GM21367 (cell line): ENCODE results near the gene TRAFD1.
A peak's percentile ranks its signal among the peaks of the same experiment; 100 is the strongest.
"Not testable (repeated sequence)": the region's sequence is repeated elsewhere in the genome, so short reads cannot be mapped to it uniquely, and the experiment has no call there.

Experiments
- ATAC-seq: cut with Tn5 transposase; IDR thresholded peaks from one replicate; pipeline ENCODE4 v1.9.1; 2021; ENCODE audit not compliant: unreplicated experiment

TRAFD1 gene

DNA sequence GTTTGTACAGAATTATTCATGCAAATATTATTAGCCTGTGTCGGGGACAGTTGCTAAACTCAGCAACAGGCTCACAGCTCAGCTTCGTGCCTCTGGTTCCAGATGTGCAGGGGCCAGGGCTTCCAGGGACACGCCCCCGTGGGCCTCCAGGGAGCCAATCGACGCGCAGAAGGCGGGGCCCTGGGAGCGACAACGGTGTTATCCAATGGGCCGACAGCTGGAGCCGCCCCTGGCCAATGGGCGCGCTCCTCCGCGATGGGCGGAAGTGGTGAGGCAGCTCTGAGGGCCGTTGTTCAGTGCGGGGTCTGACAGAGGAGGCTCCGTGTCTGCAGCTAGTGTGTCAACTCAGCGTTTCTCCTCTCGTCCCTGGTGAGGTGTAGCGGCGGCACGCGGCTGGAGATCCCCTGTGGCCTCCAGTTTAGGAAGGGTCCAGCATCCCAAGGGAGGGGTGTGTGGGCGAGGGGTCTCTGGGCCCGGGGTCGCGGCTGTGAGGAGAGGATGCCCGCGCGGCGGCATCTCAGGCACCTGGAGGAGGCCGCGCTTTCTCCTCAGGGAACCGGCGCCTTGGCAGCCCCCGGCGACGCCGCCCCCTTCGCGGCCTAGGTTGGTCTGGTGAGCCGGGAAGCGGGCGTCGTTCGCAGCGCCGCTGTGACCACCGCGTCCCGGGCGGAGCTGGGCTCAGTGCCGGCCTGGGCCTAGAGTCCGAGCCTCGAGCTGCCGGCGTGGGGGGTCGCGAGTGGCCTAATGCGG, at the start of gene TRAFD1:
TSS of gene TRAFD1 (plus strand) at position 311 of the 750 bp plus-strand sequence. CDS start 4,963 bp downstream, outside the sequence.
- ATAC-seq, result peak; percentile 91

DNA sequence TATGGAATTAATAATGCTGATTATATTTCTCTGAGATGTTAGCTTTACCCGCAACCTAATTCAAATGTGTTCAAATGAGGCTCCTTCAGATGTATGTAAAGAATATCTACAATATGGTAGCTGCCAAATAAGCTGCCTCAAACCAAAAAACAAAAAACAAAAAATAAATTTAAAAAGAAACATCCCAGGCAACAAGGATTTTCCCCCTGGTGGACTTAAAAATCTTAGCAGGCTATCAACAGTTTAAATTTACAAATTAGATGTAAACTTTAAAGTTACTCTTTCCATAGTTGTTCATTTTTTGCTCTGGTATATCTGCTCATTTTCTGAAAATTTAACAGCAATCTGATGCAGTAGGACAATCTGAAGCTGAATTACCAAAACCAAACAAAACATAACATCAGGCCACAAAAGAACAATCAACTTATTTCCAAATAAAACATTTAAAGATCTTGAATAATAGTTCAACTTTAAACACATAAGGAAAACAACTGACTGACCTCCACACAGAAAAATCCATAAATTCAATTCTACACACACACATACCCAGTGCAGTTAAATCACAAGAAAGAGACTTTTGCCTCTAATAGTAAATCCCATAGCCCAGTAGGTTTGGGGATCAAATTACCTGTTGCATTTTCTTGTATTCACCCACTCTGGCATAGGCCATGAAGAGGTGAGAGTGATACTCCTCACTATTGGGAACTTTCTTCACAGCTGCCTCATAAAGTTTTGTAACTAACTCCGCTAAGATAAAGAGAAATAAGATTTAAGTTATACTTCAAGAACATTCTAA, 38.1 kb upstream of the TRAFD1 start:
- no peak for ATAC-seq

DNA sequence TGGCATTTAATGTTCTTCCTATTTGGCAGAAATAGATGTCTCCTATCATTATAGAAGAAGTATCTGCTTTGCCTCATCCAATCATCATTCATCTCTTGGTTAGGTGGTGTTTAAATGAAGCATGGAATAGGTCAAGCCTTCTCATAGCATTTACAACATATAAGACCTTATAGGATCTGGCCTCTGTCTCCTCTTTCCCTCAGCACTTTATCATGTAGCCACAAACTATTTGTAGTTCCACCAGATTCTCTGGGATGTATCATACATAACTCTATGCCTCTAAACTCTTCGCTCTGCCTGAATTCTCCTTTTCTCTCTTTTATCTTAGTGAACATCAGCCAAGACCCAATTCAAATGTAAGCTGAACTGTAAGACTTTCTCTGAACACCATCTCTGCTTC, 37.5 kb upstream of the TRAFD1 start:
- no peak for ATAC-seq

- ATAC-seq, result no peak
These were observed 33.8 kb upstream of the TRAFD1 start for GRCh38 chr12:112091563-112091962.

- ATAC-seq, result peak; percentile 66
These were observed 29.3 kb upstream of the TRAFD1 start for GRCh38 chr12:112096070-112096469.

- ATAC-seq, result peak; percentile 29
These were observed 28.7 kb upstream of the TRAFD1 start for GRCh38 chr12:112096667-112097066.

GRCh38 chr12:112097641-112098040, 27.7 kb upstream of the TRAFD1 start:
- ATAC-seq, result no peak

- ATAC-seq, result not testable (repeated sequence)
These were observed 24.9 kb upstream of the TRAFD1 start for GRCh38 chr12:112100500-112100899.

DNA sequence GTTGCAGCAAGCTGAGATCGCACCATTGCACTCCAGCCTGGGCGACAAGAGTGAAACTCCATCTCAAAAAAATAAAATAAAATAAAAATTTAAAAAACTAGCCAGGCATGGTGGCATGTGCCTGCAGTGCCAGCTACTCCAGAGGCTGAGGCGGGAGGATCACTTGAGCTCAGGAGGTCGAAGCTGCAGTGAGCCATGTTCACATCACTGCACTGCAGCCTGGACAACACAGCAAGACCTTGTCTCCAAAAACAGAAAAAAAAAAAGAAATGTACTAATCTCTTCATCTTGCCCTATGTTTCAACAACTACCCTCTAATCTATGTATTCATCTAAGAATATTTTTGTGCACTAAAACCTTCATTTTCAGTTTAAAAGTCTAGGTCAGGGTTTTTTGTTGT, 23.2 kb upstream of the TRAFD1 start:
- no peak for ATAC-seq

- ATAC-seq, result not testable (repeated sequence)
These were observed 22.6 kb upstream of the TRAFD1 start for GRCh38 chr12:112102746-112103145.

GRCh38 chr12:112103758-112104503, 21.4 kb upstream of the TRAFD1 start:
- no peak for ATAC-seq

DNA sequence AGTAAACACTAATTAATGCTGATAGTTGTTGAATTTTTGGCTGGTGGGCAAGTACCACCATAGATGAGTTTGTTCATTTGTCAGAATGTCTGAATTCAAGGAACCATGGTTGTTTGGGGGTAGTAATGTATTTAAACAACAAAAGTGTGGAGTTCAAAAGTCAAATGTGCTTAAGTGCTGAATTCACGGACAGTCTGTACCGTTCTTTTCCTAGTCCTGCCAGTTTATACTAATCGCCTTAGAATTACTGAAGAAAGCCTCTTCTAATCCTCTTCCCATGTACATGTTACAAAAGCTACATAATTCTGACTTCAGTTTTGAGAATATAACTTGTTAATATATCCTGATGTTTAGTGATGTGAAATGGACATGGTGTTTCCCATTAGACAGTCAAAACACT, 19.5 kb upstream of the TRAFD1 start:
- ATAC-seq, result no peak

GRCh38 chr12:112107306-112108201, 17.8 kb upstream of the TRAFD1 start:
- ATAC-seq, result no peak

DNA sequence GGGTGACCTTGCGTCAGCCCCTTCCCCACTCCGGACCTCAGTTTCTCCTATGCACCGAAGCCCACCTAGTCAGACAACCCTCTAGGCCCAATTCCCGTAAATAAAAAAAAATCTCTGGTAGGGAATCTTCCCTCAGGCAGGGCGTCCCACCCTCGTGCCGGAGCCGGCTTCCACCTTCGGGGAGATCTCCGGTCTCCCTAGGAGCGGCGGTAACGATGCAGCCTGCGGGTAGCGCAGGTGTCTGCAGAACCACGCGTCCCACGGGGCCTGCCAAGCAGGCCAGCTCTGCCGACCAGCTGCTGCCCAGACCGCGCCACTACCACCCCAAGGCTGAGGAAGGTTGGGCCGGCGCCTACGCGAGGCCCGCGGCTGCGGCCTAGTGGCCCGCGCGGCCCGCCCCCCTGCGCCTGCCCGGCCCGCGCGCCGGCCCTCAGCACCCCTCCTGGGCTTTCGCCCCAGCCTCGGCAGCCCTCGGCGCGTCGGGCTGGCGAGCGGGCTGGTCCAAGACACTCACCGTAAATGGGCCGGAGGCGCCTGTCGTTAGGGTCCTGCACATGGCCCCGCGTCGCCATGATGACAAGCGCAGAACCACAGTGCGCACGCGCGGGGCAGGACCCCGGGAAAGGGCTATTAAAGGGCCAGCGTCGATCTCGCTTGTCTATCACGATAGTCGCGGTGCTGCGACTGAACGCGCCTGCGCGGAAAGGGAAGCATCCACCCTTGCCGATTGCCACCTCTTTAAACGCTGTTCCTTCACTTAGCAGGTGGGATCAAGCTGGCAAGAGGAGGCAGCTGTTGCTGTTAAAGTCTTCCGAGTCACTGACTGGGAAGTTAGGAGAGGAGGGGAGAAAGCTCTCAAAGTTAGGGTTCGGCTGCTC, 16.9 kb upstream of the TRAFD1 start, which contains the start of gene NAA25:
TSS of gene NAA25 (minus strand) at position 582 of the 878 bp plus-strand sequence. CDS start at position 572, 10 bp downstream.
- ATAC-seq, result peak; percentile 64

- not testable (repeated sequence) for ATAC-seq
These were observed 14.3 kb upstream of the TRAFD1 start for GRCh38 chr12:112110787-112111662.

GRCh38 chr12:112111931-112112330, 13.4 kb upstream of the TRAFD1 start:
- ATAC-seq, result no peak

GRCh38 chr12:112112409-112113133, 12.8 kb upstream of the TRAFD1 start:
- no peak for ATAC-seq
